PC-3 (cell line): ENCODE results near the gene THTPA.

Experiments
- EZH2 ChIP-seq: fragments of 300-600 bp; sonication (generic); IDR thresholded peaks from one replicate; pipeline ENCODE4 v1.6.1; 2017; ENCODE audit warnings: antibody characterized with exemption, mild to moderate bottlenecking, low read length; ENCODE audit not compliant: unreplicated experiment
- TF ChIP-seq, protein P1 (sequence below): fragments of 300-600 bp; sonication (generic); conservative IDR thresholded peaks from 2 replicates; pipeline ENCODE4 v1.5.1; 2017; ENCODE audit warnings: antibody characterized with exemption, low read depth, mild to moderate bottlenecking, low read length

DNA sequence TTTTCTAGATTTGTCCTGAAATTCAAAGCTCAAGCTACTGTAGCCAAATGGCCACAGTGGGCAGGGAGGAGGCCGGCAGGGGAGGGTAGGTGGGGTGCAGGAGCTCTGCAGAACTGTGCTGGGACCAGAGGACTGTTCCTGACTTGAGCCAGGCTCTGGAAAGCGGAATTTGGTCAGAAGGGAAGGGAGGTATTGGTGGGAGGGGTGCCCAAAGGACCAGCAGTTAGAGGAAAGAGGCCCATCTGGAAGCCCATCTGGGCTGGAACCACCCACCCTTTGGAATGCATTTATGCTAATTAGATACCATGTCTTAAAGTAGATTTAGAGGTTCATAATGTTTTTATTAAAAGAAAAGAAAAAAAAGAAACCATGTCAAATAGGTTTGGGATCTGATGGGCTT lies 47.0 kb downstream of the THTPA start:
- TF ChIP-seq, protein P1, sequence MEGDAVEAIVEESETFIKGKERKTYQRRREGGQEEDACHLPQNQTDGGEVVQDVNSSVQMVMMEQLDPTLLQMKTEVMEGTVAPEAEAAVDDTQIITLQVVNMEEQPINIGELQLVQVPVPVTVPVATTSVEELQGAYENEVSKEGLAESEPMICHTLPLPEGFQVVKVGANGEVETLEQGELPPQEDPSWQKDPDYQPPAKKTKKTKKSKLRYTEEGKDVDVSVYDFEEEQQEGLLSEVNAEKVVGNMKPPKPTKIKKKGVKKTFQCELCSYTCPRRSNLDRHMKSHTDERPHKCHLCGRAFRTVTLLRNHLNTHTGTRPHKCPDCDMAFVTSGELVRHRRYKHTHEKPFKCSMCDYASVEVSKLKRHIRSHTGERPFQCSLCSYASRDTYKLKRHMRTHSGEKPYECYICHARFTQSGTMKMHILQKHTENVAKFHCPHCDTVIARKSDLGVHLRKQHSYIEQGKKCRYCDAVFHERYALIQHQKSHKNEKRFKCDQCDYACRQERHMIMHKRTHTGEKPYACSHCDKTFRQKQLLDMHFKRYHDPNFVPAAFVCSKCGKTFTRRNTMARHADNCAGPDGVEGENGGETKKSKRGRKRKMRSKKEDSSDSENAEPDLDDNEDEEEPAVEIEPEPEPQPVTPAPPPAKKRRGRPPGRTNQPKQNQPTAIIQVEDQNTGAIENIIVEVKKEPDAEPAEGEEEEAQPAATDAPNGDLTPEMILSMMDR, result no peak
- TF ChIP-seq EZH2, result no peak
